HEK293 (cell line): ENCODE results near the gene TRNT1.

Experiments
- CTCF ChIP-seq: fragments of 450-650 bp; formaldehyde crosslinking; IDR thresholded peaks from 2 replicates; pipeline ENCODE4 v1.5.1; 2016; ENCODE audit warnings: missing biosample characterization, missing genetic modification characterization
- EGR2 ChIP-seq: fragments of 450-650 bp; formaldehyde crosslinking; IDR thresholded peaks from 2 replicates; pipeline ENCODE4 v1.5.1; 2016; ENCODE audit warnings: low read depth, missing biosample characterization, missing genetic modification characterization
- FEZF1 ChIP-seq: fragments of 450-650 bp; formaldehyde crosslinking; IDR thresholded peaks from 2 replicates; pipeline ENCODE4 v1.5.1; 2016; ENCODE audit warnings: missing biosample characterization, missing genetic modification characterization
- GLI2 ChIP-seq: fragments of 450-650 bp; formaldehyde crosslinking; IDR thresholded peaks from 2 replicates; pipeline ENCODE4; 2017; ENCODE audit warnings: missing biosample characterization, missing genetic modification characterization, low read depth, borderline replicate concordance
- HOXA7 ChIP-seq: sonication (generic); formaldehyde crosslinking; IDR thresholded peaks from 2 replicates; pipeline ENCODE4 v1.8.1; 2022; ENCODE audit warnings: missing genetic modification reagents, borderline replicate concordance
- KLF16 ChIP-seq: fragments of 450-650 bp; formaldehyde crosslinking; IDR thresholded peaks from 2 replicates; pipeline ENCODE4 v1.5.1; 2017; ENCODE audit warnings: missing biosample characterization, missing genetic modification characterization
- OSR2 ChIP-seq: fragments of 450-650 bp; formaldehyde crosslinking; IDR thresholded peaks from 2 replicates; pipeline ENCODE4 v1.5.1; 2016; ENCODE audit warnings: missing biosample characterization, missing genetic modification characterization
- ZBTB20 ChIP-seq: fragments of 450-650 bp; formaldehyde crosslinking; IDR thresholded peaks from 2 replicates; pipeline ENCODE4 v1.5.1; 2016; ENCODE audit warnings: missing biosample characterization, missing genetic modification characterization
- ZFHX2 ChIP-seq: fragments of 450-650 bp; formaldehyde crosslinking; conservative IDR thresholded peaks from 2 replicates; pipeline ENCODE4 v1.5.1; 2016; ENCODE audit warnings: missing biosample characterization, missing genetic modification characterization
- ZFP41 ChIP-seq: fragments of 450-650 bp; formaldehyde crosslinking; IDR thresholded peaks from 2 replicates; pipeline ENCODE4 v1.5.1; 2016; ENCODE audit warnings: missing biosample characterization, missing genetic modification characterization, borderline replicate concordance
- ZNF121 ChIP-seq: fragments of 450-650 bp; formaldehyde crosslinking; IDR thresholded peaks from 2 replicates; pipeline ENCODE4 v1.5.1; 2016; ENCODE audit warnings: missing biosample characterization, missing genetic modification characterization
- ZNF138 ChIP-seq: fragments of 450-650 bp; formaldehyde crosslinking; IDR thresholded peaks from 2 replicates; pipeline ENCODE4 v1.5.1; 2016; ENCODE audit warnings: missing biosample characterization, missing genetic modification characterization, borderline replicate concordance
- ZNF155 ChIP-seq: fragments of 450-650 bp; formaldehyde crosslinking; IDR thresholded peaks from 2 replicates; pipeline ENCODE4 v1.5.1; 2016; ENCODE audit warnings: missing biosample characterization, missing genetic modification characterization
- ZNF157 ChIP-seq: fragments of 450-650 bp; formaldehyde crosslinking; IDR thresholded peaks from 2 replicates; pipeline ENCODE4 v1.5.1; 2016; ENCODE audit warnings: missing biosample characterization, missing genetic modification characterization
- ZNF266 ChIP-seq: fragments of 450-650 bp; formaldehyde crosslinking; IDR thresholded peaks from 2 replicates; pipeline ENCODE4 v1.5.1; 2016; ENCODE audit warnings: missing biosample characterization, missing genetic modification characterization, low read depth
- ZNF335 ChIP-seq: fragments of 450-650 bp; formaldehyde crosslinking; conservative IDR thresholded peaks from 2 replicates; pipeline ENCODE4 v1.5.1; 2016; ENCODE audit warnings: missing biosample characterization, missing genetic modification characterization
- ZNF394 ChIP-seq: fragments of 450-650 bp; formaldehyde crosslinking; IDR thresholded peaks from 2 replicates; pipeline ENCODE4 v1.5.1; 2016; ENCODE audit warnings: missing biosample characterization, missing genetic modification characterization, mild to moderate bottlenecking, moderate library complexity, borderline replicate concordance
- ZNF416 ChIP-seq: fragments of 450-650 bp; formaldehyde crosslinking; IDR thresholded peaks from 2 replicates; pipeline ENCODE4 v1.5.1; 2016; ENCODE audit warnings: missing biosample characterization, missing genetic modification characterization
- ZNF473 ChIP-seq: fragments of 450-650 bp; formaldehyde crosslinking; IDR thresholded peaks from 2 replicates; pipeline ENCODE4 v1.5.1; 2017; ENCODE audit warnings: missing biosample characterization, missing genetic modification characterization
- ZNF513 ChIP-seq: fragments of 450-650 bp; IDR thresholded peaks from 2 replicates; pipeline ENCODE4 v1.5.1; 2018; ENCODE audit warnings: missing biosample characterization, missing genetic modification characterization
- ZNF518A ChIP-seq: fragments of 450-650 bp; formaldehyde crosslinking; conservative IDR thresholded peaks from 2 replicates; pipeline ENCODE4 v1.5.1; 2016; ENCODE audit warnings: low read depth, missing biosample characterization, missing genetic modification characterization
- ZNF530 ChIP-seq: fragments of 450-650 bp; formaldehyde crosslinking; IDR thresholded peaks from 2 replicates; pipeline ENCODE4 v1.5.1; 2016; ENCODE audit warnings: low read depth, missing biosample characterization, missing genetic modification characterization
- ZNF544 ChIP-seq: fragments of 450-650 bp; formaldehyde crosslinking; IDR thresholded peaks from 2 replicates; pipeline ENCODE4 v1.5.0; 2017; ENCODE audit warnings: missing biosample characterization, missing genetic modification characterization
- ZNF548 ChIP-seq: fragments of 450-650 bp; formaldehyde crosslinking; IDR thresholded peaks from 2 replicates; pipeline ENCODE4 v1.5.1; 2016; ENCODE audit warnings: missing biosample characterization, missing genetic modification characterization
- ZNF558 ChIP-seq: fragments of 450-650 bp; formaldehyde crosslinking; IDR thresholded peaks from 2 replicates; pipeline ENCODE4 v1.5.1; 2016; ENCODE audit warnings: missing biosample characterization, missing genetic modification characterization
- ZNF561 ChIP-seq: fragments of 450-650 bp; IDR thresholded peaks from 2 replicates; pipeline ENCODE4 v1.5.1; 2018; ENCODE audit warnings: missing biosample characterization, missing genetic modification characterization, borderline replicate concordance
- ZNF626 ChIP-seq: fragments of 450-650 bp; sonication (Bioruptor Pico); formaldehyde crosslinking; IDR thresholded peaks from 2 replicates; pipeline ENCODE4 v1.5.1; 2018; ENCODE audit warnings: missing biosample characterization, missing genetic modification characterization, inconsistent platforms
- ZNF645 ChIP-seq: fragments of 450-650 bp; formaldehyde crosslinking; IDR thresholded peaks from 2 replicates; pipeline ENCODE4; 2016; ENCODE audit warnings: missing biosample characterization, missing genetic modification characterization
- ZNF664 ChIP-seq: fragments of 450-650 bp; formaldehyde crosslinking; IDR thresholded peaks from 2 replicates; pipeline ENCODE4 v1.5.1; 2016; ENCODE audit warnings: missing biosample characterization, missing genetic modification characterization
- ZNF677 ChIP-seq: fragments of 450-650 bp; IDR thresholded peaks from 2 replicates; pipeline ENCODE4 v1.5.0; 2018; ENCODE audit warnings: missing biosample characterization, mild to moderate bottlenecking, missing genetic modification characterization, moderate library complexity
- ZNF830 ChIP-seq: fragments of 450-650 bp; IDR thresholded peaks from 2 replicates; pipeline ENCODE4 v1.5.0; 2018; ENCODE audit warnings: missing biosample characterization, missing genetic modification characterization, low read depth, mild to moderate bottlenecking, moderate library complexity

The TRNT1 gene

GRCh38 chr3:3126477-3127431 lies at the start of gene TRNT1 (continued):
- peak; percentile 47; the same call in 1 of the 2 replicates for TF ChIP-seq ZNF518A
- no peak for TF ChIP-seq ZNF138 (tag by site-specific recombination)
- peak; percentile 82 for TF ChIP-seq CTCF (tag by site-specific recombination)
- no peak for TF ChIP-seq ZNF473 (tag by site-specific recombination)
- TF ChIP-seq ZNF155 (tag by site-specific recombination): no peak
- no peak for TF ChIP-seq HOXA7 (CRISPR knock-in tag)
- TF ChIP-seq ZFHX2: peak; percentile 81
- TF ChIP-seq ZFP41: no peak
- TF ChIP-seq GLI2 (tag by site-specific recombination): no peak
- TF ChIP-seq ZBTB20 (tag by site-specific recombination): peak; percentile 71; the same call in 1 of the 2 replicates
- TF ChIP-seq KLF16 (tag by site-specific recombination): peak; percentile 57; the same call in 1 of the 2 replicates
- no peak for TF ChIP-seq ZNF558 (tag by site-specific recombination)
- TF ChIP-seq ZNF544 (tag by site-specific recombination): no peak
- TF ChIP-seq OSR2 (tag by site-specific recombination): peak; percentile 28; the same call in 1 of the 2 replicates
- TF ChIP-seq ZNF626 (tag by site-specific recombination): no peak
- TF ChIP-seq ZNF664: no peak
- TF ChIP-seq ZNF561 (tag by site-specific recombination): no peak; the same call in 1 of the 2 replicates
- no peak for TF ChIP-seq ZNF416 (tag by site-specific recombination)
- 0 out of 2 replicates have a peak, but pooled peaks have one; percentile 15 for TF ChIP-seq FEZF1 (tag by site-specific recombination)
- no peak for TF ChIP-seq ZNF157 (tag by site-specific recombination)
- TF ChIP-seq ZNF394 (tag by site-specific recombination): no peak
- TF ChIP-seq ZNF548: no peak
- TF ChIP-seq ZNF513 (tag by site-specific recombination): no peak
- peak; percentile 70; the same call in 1 of the 2 replicates for TF ChIP-seq ZNF335
- no peak for TF ChIP-seq ZNF266 (tag by site-specific recombination)
- no peak for TF ChIP-seq ZNF530 (tag by site-specific recombination)
- TF ChIP-seq ZNF645: no peak
- TF ChIP-seq ZNF830 (tag by site-specific recombination): no peak
- peak; percentile 77 for TF ChIP-seq EGR2 (tag by site-specific recombination)
- TF ChIP-seq ZNF677: no peak
- TF ChIP-seq ZNF121 (tag by site-specific recombination): no peak
